Epithelial cell of esophagus (primary cell): ENCODE data around the gene LTBP1.

Experiments
- DNase-seq: peaks from one replicate; pipeline ENCODE4 v3.0.0; 2010; ENCODE audit warnings: low read depth
- H3K4me3 ChIP-seq: 2 replicates; pipeline ENCODE4 v1.5.1; 2011; ENCODE audit warnings: mild to moderate bottlenecking, low read length, control low read depth
- CTCF ChIP-seq: IDR thresholded peaks from 2 replicates; pipeline ENCODE4 v1.5.1; 2011; ENCODE audit warnings: low read depth, mild to moderate bottlenecking, low read length, control low read depth, inconsistent platforms; ENCODE audit not compliant: insufficient read depth; ENCODE audit errors: missing control alignments

The LTBP1 gene

GRCh38 chr2:33029926-33030325, 83.2 kb downstream of the LTBP1 start:
- no peak for DNase-seq
- no peak overlapping the region for H3K4me3 ChIP-seq
- TF ChIP-seq CTCF: no peak

GRCh38 chr2:33030326-33030725, 83.6 kb downstream of the LTBP1 start:
- TF ChIP-seq CTCF: no peak
- H3K4me3 ChIP-seq: no peak overlapping the region
- no peak for DNase-seq

GRCh38 chr2:33032245-33032644, 85.5 kb downstream of the LTBP1 start:
- no peak for DNase-seq
- TF ChIP-seq CTCF: no peak

GRCh38 chr2:33033606-33034081, 86.9 kb downstream of the LTBP1 start:
- TF ChIP-seq CTCF: peak; percentile 60
- peak; percentile 50 for DNase-seq
- H3K4me3 ChIP-seq: no peak overlapping the region

More at GRCh38 chr2:33032245-33032644, 85.5 kb downstream of the LTBP1 start:
- H3K4me3 ChIP-seq: no peak overlapping the region

GRCh38 chr2:33034784-33035183, 88.0 kb downstream of the LTBP1 start:
- DNase-seq: peak; percentile 34
- no peak overlapping the region for H3K4me3 ChIP-seq
- peak; percentile 47 for TF ChIP-seq CTCF

- H3K4me3 ChIP-seq: no peak overlapping the region
- DNase-seq: peak; percentile 70
- TF ChIP-seq CTCF: no peak
Measured at GRCh38 chr2:33038230-33038629, 91.5 kb downstream of the LTBP1 start.

- no peak overlapping the region for H3K4me3 ChIP-seq
- DNase-seq: no peak
- TF ChIP-seq CTCF: no peak
Measured at GRCh38 chr2:33038799-33039198, 92.0 kb downstream of the LTBP1 start.
